ENCODE measurements around the gene PPP1R9B. TPM values are rescaled to one million over a fixed set of nuclear protein-coding genes. Genes with fewer than 3 reads are reported as not detected.

PPP1R9B gene
- total RNA-seq, 1 experiment from 2014 or later = 23.0 TPM

GRCh38 chr17:50170662-50171370, 20.3 kb upstream of the PPP1R9B start:
- no peaks in the 10 kb centered on the region for H3K27me3 ChIP-seq (ENCODE audit: insufficient read depth, low read length)
- peaks cover 3% of the 10 kb centered on the region; the same call in 1 of the 2 replicates for H3K4me1 ChIP-seq (ENCODE audit: insufficient read depth, low read length)
- no peak overlapping the region for H2AK5ac ChIP-seq (ENCODE audit: insufficient read length, low read length)
- no peak overlapping the region for H3K14ac ChIP-seq (ENCODE audit: insufficient read depth, low read length)
- no peaks in the 10 kb centered on the region for H3K79me1 ChIP-seq (ENCODE audit: insufficient read depth, low read depth, low read length, poor library complexity, severe bottlenecking)
- no peaks in the 10 kb centered on the region for H3K36me3 Mint-ChIP-seq (ENCODE audit: insufficient read depth in 1 of 3, low read depth in 3 of 3)
- H3K23me2 ChIP-seq (ENCODE audit: insufficient read length, low read depth, low read length, poor library complexity, severe bottlenecking) = no peaks in the 10 kb centered on the region
- H4K20me1 ChIP-seq (ENCODE audit: control insufficient read depth, insufficient read depth, insufficient read length) = no peaks in the 10 kb centered on the region
- H4K91ac ChIP-seq (ENCODE audit: insufficient read length, low read depth, low read length) = no peak overlapping the region
- H3K56ac ChIP-seq (ENCODE audit: insufficient read length, low read depth, low read length) = no peak overlapping the region
- H2BK5ac ChIP-seq (ENCODE audit: insufficient read length, low read length) = no peak overlapping the region
- no peak overlapping the region for H4K5ac ChIP-seq (ENCODE audit: insufficient read length, low read depth, low read length)
- no peak overlapping the region for H2BK15ac ChIP-seq (ENCODE audit: low read depth, low read length)
- no peak for TF ChIP-seq CTCF (conservative IDR thresholded peaks at IDR 0.05)
- no peak overlapping the region for H3K23ac ChIP-seq (ENCODE audit: insufficient read length, low read depth, low read length)
- H3K79me2 ChIP-seq (ENCODE audit: insufficient read depth, low read length) = no peaks in the 10 kb centered on the region
- H3K27me3 Mint-ChIP-seq (ENCODE audit: low read depth) = peaks cover 3% of the 10 kb centered on the region
- H4K8ac ChIP-seq (replicated peaks; ENCODE audit: insufficient read length, low read depth, low read length) = no peak overlapping the region
- no peak overlapping the region for H2BK12ac ChIP-seq (ENCODE audit: insufficient read length, low read depth, low read length)
- H2BK20ac ChIP-seq (ENCODE audit: low read depth, low read length, poor library complexity, severe bottlenecking) = no peak overlapping the region
- H3K9ac ChIP-seq (ENCODE audit: extremely low read depth, insufficient read length, low read length) = no peak overlapping the region
- no peak overlapping the region for H2BK120ac ChIP-seq (ENCODE audit: low read depth, low read length, poor library complexity, severe bottlenecking)
- H3K4me1 Mint-ChIP-seq = peaks cover 20 to 43% of the 10 kb centered on the region in 2 experiments
- H3K27ac Mint-ChIP-seq = no peak overlapping the region
- no peak overlapping the region for H3T11ph ChIP-seq (ENCODE audit: low read length)
- H3K4me2 ChIP-seq (ENCODE audit: insufficient read depth, insufficient read length, low read length) = no peak overlapping the region
- no CpG with 5 or more reads among the region's 10 CpGs for WGBS (ENCODE audit: extremely low coverage, insufficient read length, low lambda C conversion rate)
- H3K9me3 ChIP-seq (ENCODE audit: control insufficient read depth, low read depth, low read length) = no peaks in the 10 kb centered on the region
- H3K4me3 Mint-ChIP-seq = no peak overlapping the region
- H2AFZ ChIP-seq (ENCODE audit: low read length) = no peak overlapping the region
- H3K18ac ChIP-seq (ENCODE audit: insufficient read length, low read depth, low read length) = no peak overlapping the region
- H3K27ac ChIP-seq (ENCODE audit: insufficient read length, low read depth, low read length) = no peak overlapping the region
- no peaks in the 10 kb centered on the region; a peak in 1 of 5 replicates for H3K9me3 Mint-ChIP-seq
- no peak for DNase-seq
- H3K4ac ChIP-seq (ENCODE audit: low read depth, low read length) = no peak overlapping the region
